Brain microvascular endothelial cell (primary cell): Measurements from ENCODE around the gene CSNK1A1L.
"Not testable (repeated sequence)": the region's sequence is repeated elsewhere in the genome, so short reads cannot be mapped to it uniquely, and the experiment has no call there.

Experiments
- DNase-seq: peaks from one replicate; pipeline ENCODE4 v3.0.0-alpha.2; 2020
- H3K27ac ChIP-seq: fragments of 250-450 bp; sonication (Bioruptor Pico); 2 replicates; pipeline ENCODE4 v1.5.1; 2020; ENCODE audit warnings: mild to moderate bottlenecking, moderate library complexity
- H3K27me3 ChIP-seq: fragments of 250-450 bp; sonication (Bioruptor Pico); replicated peaks from 2 replicates; pipeline ENCODE4 v1.5.1; 2020; ENCODE audit warnings: mild to moderate bottlenecking
- H3K36me3 ChIP-seq: fragments of 250-450 bp; sonication (Bioruptor Pico); replicated peaks from 2 replicates; pipeline ENCODE4 v1.5.1; 2020; ENCODE audit warnings: mild to moderate bottlenecking
- H3K4me3 ChIP-seq: 2 replicates; pipeline ENCODE4 v1.5.1; 2011; ENCODE audit warnings: low read depth, mild to moderate bottlenecking, control low read depth, low read length, moderate library complexity
- in situ Hi-C: cut with HindIII; loops from 2 replicates; pipeline ENCODE4 v1.10.0; 2017; ENCODE audit warnings: low sequenced_read_pairs, low pct_ligation_motif_present
- TF ChIP-seq, protein P1 (sequence below): IDR thresholded peaks from 2 replicates; pipeline ENCODE4 v1.5.1; 2011; ENCODE audit warnings: low read depth, mild to moderate bottlenecking, moderate library complexity, low read length, control low read depth, inconsistent platforms; ENCODE audit errors: missing control alignments

Gene CSNK1A1L

DNA sequence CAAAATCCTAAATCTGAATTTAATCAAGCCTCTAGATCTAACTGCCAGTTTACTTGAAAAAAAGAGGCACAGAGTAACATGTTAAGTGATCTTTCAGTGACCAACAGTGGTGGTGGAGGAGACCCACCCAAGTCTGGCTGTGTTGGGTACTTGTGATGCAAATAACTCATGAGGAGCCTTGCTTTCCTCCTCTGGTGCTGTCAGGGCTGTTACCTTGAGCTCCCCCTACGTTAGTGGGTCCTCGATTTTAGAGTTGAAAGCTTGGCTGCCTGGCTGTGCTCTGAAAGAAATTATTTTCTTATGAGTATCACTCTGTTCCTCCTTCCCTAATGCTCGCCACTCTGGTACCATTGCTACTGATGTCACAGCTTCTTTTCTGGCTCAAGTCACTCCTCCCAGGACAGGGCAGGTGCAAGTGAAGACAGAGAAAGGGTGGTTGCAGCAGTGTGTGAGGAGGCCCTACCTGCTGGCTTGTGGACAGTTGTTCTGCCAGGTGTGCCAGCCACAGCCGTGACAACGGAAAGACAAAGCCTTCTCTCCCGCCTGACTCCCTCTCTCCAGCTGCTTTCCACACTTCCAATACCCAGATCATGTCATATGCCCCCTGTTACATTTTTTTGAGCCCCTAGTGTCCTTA, 39.5 kb downstream of the CSNK1A1L start:
- DNase-seq = no peak
- TF ChIP-seq, protein P1, sequence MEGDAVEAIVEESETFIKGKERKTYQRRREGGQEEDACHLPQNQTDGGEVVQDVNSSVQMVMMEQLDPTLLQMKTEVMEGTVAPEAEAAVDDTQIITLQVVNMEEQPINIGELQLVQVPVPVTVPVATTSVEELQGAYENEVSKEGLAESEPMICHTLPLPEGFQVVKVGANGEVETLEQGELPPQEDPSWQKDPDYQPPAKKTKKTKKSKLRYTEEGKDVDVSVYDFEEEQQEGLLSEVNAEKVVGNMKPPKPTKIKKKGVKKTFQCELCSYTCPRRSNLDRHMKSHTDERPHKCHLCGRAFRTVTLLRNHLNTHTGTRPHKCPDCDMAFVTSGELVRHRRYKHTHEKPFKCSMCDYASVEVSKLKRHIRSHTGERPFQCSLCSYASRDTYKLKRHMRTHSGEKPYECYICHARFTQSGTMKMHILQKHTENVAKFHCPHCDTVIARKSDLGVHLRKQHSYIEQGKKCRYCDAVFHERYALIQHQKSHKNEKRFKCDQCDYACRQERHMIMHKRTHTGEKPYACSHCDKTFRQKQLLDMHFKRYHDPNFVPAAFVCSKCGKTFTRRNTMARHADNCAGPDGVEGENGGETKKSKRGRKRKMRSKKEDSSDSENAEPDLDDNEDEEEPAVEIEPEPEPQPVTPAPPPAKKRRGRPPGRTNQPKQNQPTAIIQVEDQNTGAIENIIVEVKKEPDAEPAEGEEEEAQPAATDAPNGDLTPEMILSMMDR = no peak
- no peak overlapping the region for H3K4me3 ChIP-seq
- H3K27me3 ChIP-seq = no peaks in the 10 kb centered on the region
- no peak overlapping the region for H3K27ac ChIP-seq
- in situ Hi-C loops = no loop called here
- no peaks in the 10 kb centered on the region for H3K36me3 ChIP-seq

DNA sequence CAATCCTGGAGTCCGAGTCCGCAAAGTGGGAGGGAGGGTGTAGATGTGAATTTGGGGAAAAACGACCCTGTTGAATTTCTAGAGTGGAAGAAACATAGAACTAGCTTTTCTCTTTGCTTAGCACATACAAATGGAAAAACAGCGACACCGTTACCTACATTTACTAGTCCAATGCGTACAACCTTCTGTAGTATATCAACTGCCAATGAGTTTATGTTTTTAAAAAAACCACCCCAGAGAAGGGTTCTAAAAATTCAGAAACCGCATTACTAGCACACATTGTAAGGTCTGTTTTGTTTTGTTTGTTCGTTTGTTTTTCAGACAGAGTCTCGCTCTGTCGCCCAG, 45.6 kb downstream of the CSNK1A1L start:
- in situ Hi-C loops = no loop called here
- peak overlapping the region; percentile 85 for H3K4me3 ChIP-seq
- DNase-seq = no peak
- H3K27me3 ChIP-seq = no peaks in the 10 kb centered on the region
- TF ChIP-seq, protein P1 = no peak
- H3K27ac ChIP-seq = peak overlapping the region; percentile 16
- H3K36me3 ChIP-seq = peaks cover 2% of the 10 kb centered on the region

DNA sequence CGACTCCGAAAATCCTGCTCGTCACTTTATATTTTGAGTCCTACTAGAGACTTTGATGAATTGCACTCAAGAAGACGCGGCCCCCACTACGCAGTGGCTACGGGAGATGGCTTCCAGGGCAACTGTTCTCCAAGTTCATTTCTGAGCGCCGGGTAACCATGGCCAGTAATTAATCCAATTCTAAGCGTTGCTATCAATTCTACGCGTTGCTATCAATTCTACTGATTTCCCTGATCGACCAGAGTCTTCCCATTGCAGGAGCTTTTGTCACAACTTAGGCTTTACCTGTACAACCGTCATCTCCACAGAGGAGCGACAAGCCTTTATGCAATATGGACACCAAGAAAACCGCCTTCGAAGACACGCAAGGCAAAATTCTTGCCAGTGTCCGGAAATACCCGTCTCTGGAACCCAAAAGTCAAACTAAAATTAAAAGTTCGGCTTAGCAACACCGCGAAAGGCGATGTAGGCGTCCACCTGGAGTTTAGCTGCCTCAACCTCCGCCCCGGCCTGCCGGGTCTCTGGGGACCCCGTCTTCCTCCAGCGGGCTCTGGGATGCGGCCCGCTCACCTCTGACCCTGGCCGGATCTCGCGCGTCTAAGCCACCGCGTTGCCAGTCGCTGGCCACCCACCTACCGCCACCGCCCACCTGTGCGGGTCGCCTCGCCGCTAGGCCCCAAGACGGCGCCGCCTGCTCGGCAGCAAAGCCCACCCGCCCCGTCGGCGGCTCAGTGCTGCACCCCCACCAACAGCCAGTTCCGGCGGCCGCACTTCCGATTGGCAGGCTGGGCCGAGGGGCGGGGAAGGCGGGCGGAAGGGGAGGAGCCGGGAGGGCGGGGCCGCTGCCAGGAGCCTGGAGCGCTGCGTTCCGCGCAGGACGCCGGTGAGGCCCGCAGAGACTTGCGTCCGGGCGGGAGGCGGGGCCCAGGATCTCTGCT, 46.3 kb downstream of the CSNK1A1L start, which contains the start of gene SUPT20H:
Gene SUPT20H (minus strand): TSS at position 779 of the 938 bp plus-strand sequence. CDS start 8,198 bp downstream, outside the sequence.
- H3K36me3 ChIP-seq = peaks cover 2% of the 10 kb centered on the region
- DNase-seq = peak; percentile 91
- H3K27ac ChIP-seq = peak within 1 kb of the TSS; percentile 85
- H3K27me3 ChIP-seq = no peaks in the 10 kb centered on the region
- TF ChIP-seq, protein P1 = no peak
- peak within 1 kb of the TSS; percentile 85 for H3K4me3 ChIP-seq
- in situ Hi-C loops = no loop called here

DNA sequence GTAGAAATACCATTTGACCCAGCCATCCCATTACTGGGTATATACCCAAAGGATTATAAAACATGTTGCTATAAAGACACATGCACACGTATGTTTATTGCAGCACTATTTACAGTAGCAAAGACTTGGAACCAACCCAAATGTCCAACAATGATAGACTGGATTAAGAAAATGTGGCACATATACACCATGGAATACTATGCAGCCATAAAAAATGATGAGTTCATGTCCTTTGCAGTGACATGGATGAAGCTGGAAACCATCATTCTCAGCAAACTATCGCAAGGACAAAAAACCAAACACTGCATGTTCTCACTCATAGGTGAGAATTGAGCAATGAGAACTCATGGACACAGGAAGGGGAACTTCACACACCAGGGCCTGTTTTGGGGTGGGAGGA, 49.2 kb downstream of the CSNK1A1L start:
- H3K27me3 ChIP-seq, H3K4me3 ChIP-seq, DNase-seq, H3K27ac ChIP-seq, H3K36me3 ChIP-seq, in situ Hi-C loops: not testable (repeated sequence)
